GM12801 (cell line): ENCODE measurements around the gene RASD1.

Experiments used
- CTCF ChIP-seq: IDR thresholded peaks from one replicate; pipeline ENCODE4 v1.5.1; 2011; ENCODE audit warnings: control low read depth; ENCODE audit not compliant: insufficient read length; ENCODE audit errors: extremely low read depth

RASD1 gene

GRCh38 chr17:17507465-17508011, 11.3 kb upstream of the RASD1 start:
- TF ChIP-seq CTCF = no peak

GRCh38 chr17:17506893-17507464, 10.8 kb upstream of the RASD1 start:
- TF ChIP-seq CTCF = no peak

GRCh38 chr17:17506181-17506741, 10.1 kb upstream of the RASD1 start:
- TF ChIP-seq CTCF = no peak

GRCh38 chr17:17505610-17506171, 9.5 kb upstream of the RASD1 start:
- TF ChIP-seq CTCF = no peak

GRCh38 chr17:17505151-17505550, 9.0 kb upstream of the RASD1 start:
- no peak for TF ChIP-seq CTCF

- no peak for TF ChIP-seq CTCF
These were observed 8.3 kb upstream of the RASD1 start for GRCh38 chr17:17504341-17505140.

GRCh38 chr17:17503566-17504130, 7.5 kb upstream of the RASD1 start:
- TF ChIP-seq CTCF = no peak
